HEK293T (cell line): ENCODE results near the gene BRF1.

Source experiments
- CTCF ChIA-PET: fragments of 350-600 bp; formaldehyde crosslinking; extraction: SDS; loops from one replicate; lab custom pipeline; 2021; ENCODE audit warnings: antibody characterized with exemption, inconsistent platforms; lab: Yijun Ruan, JAX
- POLR2A ChIA-PET: fragments of 350-600 bp; formaldehyde crosslinking; extraction: SDS; loops from one replicate; lab custom pipeline; 2020; ENCODE audit warnings: antibody characterized with exemption, inconsistent platforms; lab: Yijun Ruan, JAX
- DNase-seq: peaks from one replicate; pipeline ENCODE4 v3.0.0; 2012; ENCODE audit warnings: mixed read lengths; ENCODE audit errors: extremely low spot score
- ARNT ChIP-seq: fragments of 450-650 bp; IDR thresholded peaks from 2 replicates; pipeline ENCODE4 v1.6.1; 2017; ENCODE audit warnings: mild to moderate bottlenecking
- BHLHE40 ChIP-seq: fragments of 450-650 bp; IDR thresholded peaks from 2 replicates; pipeline ENCODE4 v1.6.1; 2016; ENCODE audit warnings: mild to moderate bottlenecking, moderate library complexity, borderline replicate concordance
- CTBP1 ChIP-seq: fragments of 450-650 bp; IDR thresholded peaks from 2 replicates; pipeline ENCODE4 v1.6.1; 2016; ENCODE audit warnings: borderline replicate concordance
- ELF4 ChIP-seq: fragments of 450-650 bp; IDR thresholded peaks from 2 replicates; pipeline ENCODE4 v1.6.1; 2017; ENCODE audit warnings: antibody characterized with exemption
- FOXA1 ChIP-seq: fragments of 450-650 bp; IDR thresholded peaks from 2 replicates; pipeline ENCODE4 v1.6.1; 2016; ENCODE audit warnings: mild to moderate bottlenecking
- FOXK2 ChIP-seq: fragments of 450-650 bp; IDR thresholded peaks from 2 replicates; pipeline ENCODE4 v1.6.1; 2016; ENCODE audit warnings: mild to moderate bottlenecking
- FOXM1 ChIP-seq: fragments of 450-650 bp; IDR thresholded peaks from 2 replicates; pipeline ENCODE4 v1.6.1; 2017; ENCODE audit warnings: mild to moderate bottlenecking, borderline replicate concordance
- HDGF ChIP-seq: fragments of 450-650 bp; IDR thresholded peaks from 2 replicates; pipeline ENCODE4 v1.6.1; 2017; ENCODE audit warnings: antibody characterized with exemption, borderline replicate concordance
- L3MBTL2 ChIP-seq: fragments of 450-650 bp; conservative IDR thresholded peaks from 2 replicates; pipeline ENCODE4 v1.6.1; 2016; ENCODE audit warnings: mild to moderate bottlenecking
- LEF1 ChIP-seq: fragments of 450-650 bp; IDR thresholded peaks from 2 replicates; pipeline ENCODE4 v1.6.1; 2017; ENCODE audit warnings: mild to moderate bottlenecking, borderline replicate concordance
- NFRKB ChIP-seq: fragments of 450-650 bp; IDR thresholded peaks from 2 replicates; pipeline ENCODE4 v1.6.1; 2016; ENCODE audit warnings: mild to moderate bottlenecking, moderate library complexity
- PKNOX1 ChIP-seq: fragments of 450-650 bp; IDR thresholded peaks from 2 replicates; pipeline ENCODE4 v1.6.1; 2016
- SP1 ChIP-seq: fragments of 450-650 bp; IDR thresholded peaks from 2 replicates; pipeline ENCODE4 v1.6.1; 2017
- SUZ12 ChIP-seq: fragments of 450-650 bp; IDR thresholded peaks from 2 replicates; pipeline ENCODE4 v1.6.1; 2016; ENCODE audit warnings: mild to moderate bottlenecking
- TARDBP ChIP-seq: fragments of 450-650 bp; IDR thresholded peaks from 2 replicates; pipeline ENCODE4 v1.6.1; 2016
- ZNF384 ChIP-seq: fragments of 450-650 bp; IDR thresholded peaks from 2 replicates; pipeline ENCODE4 v1.6.1; 2016

The BRF1 gene

GRCh38 chr14:105211086-105211757, 89.6 kb downstream of the BRF1 start:
- no peak for DNase-seq
- ChIA-PET POLR2A (interaction anchor here (1.5 kb wide), 1 partner anchor 103 kb away, joined by 3 read pairs; the partner anchor contains the start of gene PACS2), CTCF (no interaction called here)
- no peak for TF ChIP-seq ARNT
- TF ChIP-seq SUZ12: no peak
- TF ChIP-seq CTBP1: no peak
- TF ChIP-seq FOXA1: no peak
- TF ChIP-seq ZNF384: no peak
- TF ChIP-seq ELF4: no peak
- no peak for TF ChIP-seq NFRKB
- TF ChIP-seq FOXM1: no peak
- no peak for TF ChIP-seq HDGF
- TF ChIP-seq BHLHE40: no peak
- no peak for TF ChIP-seq L3MBTL2
- TF ChIP-seq SP1: no peak
- no peak for TF ChIP-seq FOXK2

- CTCF ChIA-PET: no interaction called here
- DNase-seq: no peak
- POLR2A ChIA-PET: no interaction called here
- TF ChIP-seq FOXK2 (no peak), SP1 (no peak), HDGF (no peak), BHLHE40 (no peak), L3MBTL2 (no peak), SUZ12 (no peak), ELF4 (no peak), TARDBP (no peak), PKNOX1 (no peak), CTBP1 (no peak), LEF1 (no peak), NFRKB (no peak), ZNF384 (no peak)
These were observed 90.4 kb downstream of the BRF1 start for GRCh38 chr14:105210266-105211025.

GRCh38 chr14:105209646-105210045, 91.2 kb downstream of the BRF1 start:
- ChIA-PET POLR2A (no interaction called here), CTCF (no interaction called here)
- TF ChIP-seq ELF4 (no peak), SP1 (no peak), FOXM1 (no peak), PKNOX1 (no peak)
- DNase-seq: no peak

GRCh38 chr14:105209091-105209490, 91.7 kb downstream of the BRF1 start:
- TF ChIP-seq TARDBP: no peak
- no peak for TF ChIP-seq BHLHE40
- no peak for TF ChIP-seq ARNT
- no peak for TF ChIP-seq FOXK2
- POLR2A ChIA-PET: no interaction called here
- DNase-seq: no peak
- CTCF ChIA-PET: no interaction called here

- no peak for DNase-seq
- TF ChIP-seq LEF1 (no peak), L3MBTL2 (no peak), PKNOX1 (no peak), ARNT (no peak), CTBP1 (no peak), FOXM1 (no peak), ZNF384 (no peak), NFRKB (no peak), HDGF (no peak), BHLHE40 (no peak), FOXK2 (no peak), ELF4 (no peak), SP1 (no peak), SUZ12 (no peak), FOXA1 (no peak)
- ChIA-PET CTCF (no interaction called here), POLR2A (no interaction called here)
These were observed 92.1 kb downstream of the BRF1 start for GRCh38 chr14:105208738-105209075.

- ChIA-PET CTCF (no interaction called here), POLR2A (no interaction called here)
- TF ChIP-seq PKNOX1: no peak
- DNase-seq: no peak
These were observed 92.6 kb downstream of the BRF1 start for GRCh38 chr14:105207996-105208737.
